Neural cell (in vitro differentiated cells): Measurements from ENCODE around the gene DSC1.

Experiments
- EP300 ChIP-seq: fragments of 450-650 bp; conservative IDR thresholded peaks from 2 replicates; pipeline ENCODE4 v1.6.1; 2014; ENCODE audit warnings: antibody characterized with exemption, mild to moderate bottlenecking, moderate library complexity; ENCODE audit not compliant: poor library complexity, severe bottlenecking
- EZH2 ChIP-seq: fragments of 200-600, 300-800 bp; shearing (Covaris generic), sonication (generic); IDR thresholded peaks from 2 replicates; pipeline ENCODE4 v1.6.1; 2014; ENCODE audit warnings: antibody characterized with exemption, low read length, borderline replicate concordance, mild to moderate bottlenecking; ENCODE audit not compliant: insufficient read depth, poor library complexity, severe bottlenecking
- MXI1 ChIP-seq: fragments of 450-650 bp; conservative IDR thresholded peaks from 2 replicates; pipeline ENCODE4 v1.6.1; 2014; ENCODE audit warnings: antibody characterized with exemption, mild to moderate bottlenecking; ENCODE audit not compliant: poor library complexity, severe bottlenecking
- POLR2AphosphoS5 ChIP-seq: IDR thresholded peaks from 2 replicates; pipeline ENCODE4 v1.6.1; 2012
- RAD21 ChIP-seq: fragments of 450-650 bp; conservative IDR thresholded peaks from 2 replicates; pipeline ENCODE4 v1.6.1; 2014; ENCODE audit warnings: antibody characterized with exemption, mild to moderate bottlenecking, moderate library complexity
- REST ChIP-seq: IDR thresholded peaks from 2 replicates; pipeline ENCODE4 v1.6.1; 2012; ENCODE audit warnings: borderline replicate concordance
- TAF1 ChIP-seq: IDR thresholded peaks from 2 replicates; pipeline ENCODE4 v1.6.1; 2012; ENCODE audit warnings: low read depth
- TF ChIP-seq, protein P1 (sequence below): fragments of 450-650 bp; IDR thresholded peaks from 2 replicates; pipeline ENCODE4 v1.5.1; 2014; ENCODE audit warnings: antibody characterized with exemption, mild to moderate bottlenecking, moderate library complexity; ENCODE audit not compliant: poor library complexity, severe bottlenecking

DNA sequence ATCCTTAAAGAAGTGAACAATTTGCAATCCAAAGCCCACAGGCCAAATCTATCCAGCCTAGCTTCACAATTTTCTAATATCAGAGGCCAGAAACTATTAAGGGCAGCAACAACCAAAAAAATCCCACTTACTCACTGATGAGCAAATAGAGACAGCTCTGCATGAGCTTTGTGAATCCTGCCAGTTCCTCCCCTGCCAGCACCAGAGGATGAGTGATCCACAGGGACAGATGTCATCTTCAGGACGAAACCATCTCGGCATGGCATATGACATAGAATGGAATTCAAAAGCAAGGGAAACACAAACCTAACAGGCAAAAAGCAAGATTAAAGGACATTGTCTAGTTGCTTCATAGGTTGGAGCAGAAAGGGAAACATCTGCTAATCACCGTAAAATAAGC is 58.2 kb downstream of the DSC1 start:
- TF ChIP-seq EP300 (peak; percentile 97), MXI1 (no peak), TAF1 (no peak), POLR2AphosphoS5 (peak; percentile 82), EZH2 (no peak), RAD21 (no peak), REST (peak; percentile 50)
- TF ChIP-seq, protein P1, sequence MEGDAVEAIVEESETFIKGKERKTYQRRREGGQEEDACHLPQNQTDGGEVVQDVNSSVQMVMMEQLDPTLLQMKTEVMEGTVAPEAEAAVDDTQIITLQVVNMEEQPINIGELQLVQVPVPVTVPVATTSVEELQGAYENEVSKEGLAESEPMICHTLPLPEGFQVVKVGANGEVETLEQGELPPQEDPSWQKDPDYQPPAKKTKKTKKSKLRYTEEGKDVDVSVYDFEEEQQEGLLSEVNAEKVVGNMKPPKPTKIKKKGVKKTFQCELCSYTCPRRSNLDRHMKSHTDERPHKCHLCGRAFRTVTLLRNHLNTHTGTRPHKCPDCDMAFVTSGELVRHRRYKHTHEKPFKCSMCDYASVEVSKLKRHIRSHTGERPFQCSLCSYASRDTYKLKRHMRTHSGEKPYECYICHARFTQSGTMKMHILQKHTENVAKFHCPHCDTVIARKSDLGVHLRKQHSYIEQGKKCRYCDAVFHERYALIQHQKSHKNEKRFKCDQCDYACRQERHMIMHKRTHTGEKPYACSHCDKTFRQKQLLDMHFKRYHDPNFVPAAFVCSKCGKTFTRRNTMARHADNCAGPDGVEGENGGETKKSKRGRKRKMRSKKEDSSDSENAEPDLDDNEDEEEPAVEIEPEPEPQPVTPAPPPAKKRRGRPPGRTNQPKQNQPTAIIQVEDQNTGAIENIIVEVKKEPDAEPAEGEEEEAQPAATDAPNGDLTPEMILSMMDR, result no peak
